GM18907 (cell line): ENCODE results near the gene CAV3.

Experiments
- ATAC-seq: cut with Tn5 transposase; IDR thresholded peaks from one replicate; pipeline ENCODE4 v1.9.1; 2021; ENCODE audit warnings: mild to moderate bottlenecking, moderate library complexity; ENCODE audit not compliant: unreplicated experiment

CAV3 gene

DNA sequence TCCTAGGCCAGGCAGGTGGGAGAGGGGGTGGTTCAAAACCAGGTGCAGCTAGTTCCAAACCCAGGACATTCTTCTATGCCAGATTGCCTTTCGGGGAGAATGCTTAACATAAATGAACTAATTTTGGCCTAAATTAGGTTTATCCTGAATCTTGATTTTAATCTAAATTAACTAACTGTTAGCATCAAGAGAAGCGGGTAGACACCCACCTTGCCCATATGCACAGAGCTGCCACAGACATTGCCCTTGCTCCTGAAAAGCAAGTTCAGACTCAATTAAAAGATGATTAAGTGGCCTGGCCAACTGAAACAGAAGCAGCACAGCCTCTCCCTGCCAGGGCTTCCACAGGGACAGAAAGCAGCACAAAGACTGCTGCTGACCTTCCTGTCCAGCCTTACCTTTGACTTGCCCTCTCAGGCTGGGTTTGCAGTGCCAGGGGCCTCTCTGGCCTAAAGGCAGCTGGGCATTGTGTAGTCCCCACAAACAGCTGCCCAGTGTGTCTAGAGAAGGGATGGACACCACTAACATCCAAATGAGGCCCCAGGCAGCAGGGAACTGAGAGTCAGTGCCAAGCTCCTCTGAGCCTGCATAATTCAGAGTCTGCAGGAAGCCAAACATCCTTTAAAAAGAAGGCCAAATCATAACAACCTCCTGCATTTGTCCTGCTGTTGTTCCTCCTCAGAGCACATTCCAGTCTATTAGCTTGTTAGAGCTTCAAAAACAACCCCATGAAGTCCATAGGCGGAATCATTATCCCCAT lies 51.3 kb downstream of the CAV3 start:
- no peak for ATAC-seq

GRCh38 chr3:8790529-8790928 lies 56.9 kb downstream of the CAV3 start:
- no peak for ATAC-seq

- ATAC-seq = no peak
These were observed 59.6 kb downstream of the CAV3 start for GRCh38 chr3:8793242-8793641.

DNA sequence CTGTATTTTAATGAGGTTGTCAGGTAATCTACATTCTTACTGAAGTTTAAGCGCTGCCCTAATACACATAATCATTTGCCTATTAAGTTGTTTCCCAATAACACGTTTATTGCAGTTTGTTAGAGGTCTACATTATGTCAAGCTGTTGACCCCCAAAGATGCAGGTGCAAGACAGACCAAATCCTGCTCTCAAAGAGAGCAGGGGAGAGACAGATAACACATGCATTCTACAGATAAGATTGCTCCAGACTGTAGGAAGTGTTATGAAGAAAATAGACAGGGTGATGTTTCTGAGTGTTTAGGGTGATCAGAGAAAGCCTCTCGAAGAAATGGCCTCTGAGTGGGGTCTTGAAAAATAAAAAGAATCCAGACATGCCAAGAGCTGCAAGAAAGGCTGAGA lies 60.6 kb downstream of the CAV3 start:
- no peak for ATAC-seq
